Kidney (tissue), 14 donors: ENCODE results near the gene ESRRA. TPM values are rescaled to one million over a fixed set of nuclear protein-coding genes. Genes with fewer than 3 reads are reported as not detected.

Source experiments
- DNase-seq, 5 donors: peaks; one replicate each; pipeline ENCODE4 v3.0.0-alpha.2; 2013 to 2020
- FAIRE-seq: peaks from 2 replicates; lab custom pipeline; 2012; peaks lifted over from hg19 to GRCh38; lab: Jason Lieb, UNC
- H3K27ac ChIP-seq, 2 donors: one replicate each; pipeline ENCODE4 v1.7.0; 2013; ENCODE audit warnings: low read depth in 2 of 2, low read length in 2 of 2, inconsistent platforms in 1 of 2
- H3K27me3 ChIP-seq: one replicate; pipeline ENCODE4 v1.7.1; 2013; ENCODE audit warnings: low read length, inconsistent platforms; ENCODE audit not compliant: control insufficient read depth, insufficient read depth
- H3K36me3 ChIP-seq, 3 donors: one replicate each; pipeline versions ENCODE4 v1.7.0 to v1.7.1; 2013; ENCODE audit warnings: low read length in 3 of 3, control low read depth in 1 of 3, inconsistent platforms in 1 of 3; ENCODE audit not compliant: insufficient read depth in 3 of 3, control insufficient read depth in 2 of 3
- H3K4me1 ChIP-seq, 3 donors: one replicate each; pipeline versions ENCODE4 v1.7.0 to v1.7.1; 2013; ENCODE audit warnings: low read length in 3 of 3, inconsistent platforms in 1 of 3, low read depth in 1 of 3; ENCODE audit not compliant: control insufficient read depth in 2 of 3, insufficient read depth in 2 of 3
- H3K4me3 ChIP-seq, 3 donors: one replicate each; pipeline versions ENCODE4 v1.7.0 to v1.8.1; 2013; ENCODE audit warnings: low read length in 3 of 3, control low read depth in 1 of 3, inconsistent platforms in 1 of 3
- H3K9ac ChIP-seq, 3 donors: one replicate each; pipeline versions ENCODE4 v1.7.0 to v1.7.1; 2013; ENCODE audit warnings: low read length in 3 of 3, control low read depth in 1 of 3, inconsistent platforms in 1 of 3
- H3K9me3 ChIP-seq, 3 donors: one replicate each; pipeline versions ENCODE4 v1.7.0 to v1.7.1; 2013; ENCODE audit warnings: low read length in 3 of 3, control low read depth in 1 of 3, inconsistent platforms in 1 of 3; ENCODE audit not compliant: control insufficient read depth in 2 of 3, insufficient read depth in 1 of 3
- CTCF ChIP-seq: IDR thresholded peaks from 3 replicates; pipeline ENCODE4 v1.5.1; 2012; ENCODE audit warnings: mild to moderate bottlenecking, moderate library complexity, borderline replicate concordance; ENCODE audit not compliant: insufficient read depth; ENCODE audit errors: extremely low read depth
- intact Hi-C: fragments of 100-400 bp; cut with DNase I; formaldehyde crosslinking; loops from one replicate; pipeline ENCODE4 v1.11.1; 2022
- polyA plus RNA-seq: library from polyadenylated mRNA; stranded (reverse); fragments of 350-450 nt; fragmentation: Illumina TruSeq; extraction: RNeasy Lipid Tissue Mini Kit (QIAGEN cat#74804); gene quantifications from one replicate; pipeline ENCODE4 v1.2.3, GENCODE V29; 2014; ENCODE audit warnings: low read depth, low replicate concordance; ENCODE audit not compliant: insufficient read depth
- total RNA-seq: library from RNA; stranded (reverse); fragmentation: NEBNext Ultra II Directional; extraction: Animal tissue kit (Norgen Biotek cat#: 25700); gene quantifications from one replicate; pipeline ENCODE4 v1.2.1, GENCODE V29; 2021
- donor health status: control.
- donor health status: control.
- donor health status: control.
- donor health status: control.
- donor health status: control.
- donor health status: DM: yes; HTN: yes; CAD: no.
- donor health status: Normal renal cell carcinoma (clear cell type).

The ESRRA gene
- total and polyA plus RNA-seq, 2 donors from 2014 or later: 59.7 to 117 TPM

- Histone ChIP-seq H3K4me3 (peak within 1 kb of the TSS; percentile 75 to 83 (median 77)), H3K27me3 (peaks cover 2% of the 10 kb centered on the region), H3K4me1 (peaks cover 0 to 17% (median 4%) of the 10 kb centered on the region in 3 donors), H3K36me3 (no peaks in the 10 kb centered on the region), H3K9me3 (no peaks in the 10 kb centered on the region), H3K27ac (peak within 1 kb of the TSS; percentile 90 to 96), H3K9ac (peak within 1 kb of the TSS; percentile 44 to 87 (median 81))
- intact Hi-C loops: no loop called here
- no peak for FAIRE-seq
- DNase-seq: peak; percentile 85 to 95 (median 91)
- no peak for TF ChIP-seq CTCF
Measured at GRCh38 chr11:64284962-64285884, 20.1 kb upstream of the ESRRA start, which contains the start of gene GPR137. TSS of gene GPR137 (plus strand) at chr11:64285848. CDS start at chr11:64286525, 677 bp downstream.

- intact Hi-C loops: no loop called here
- TF ChIP-seq CTCF: no peak
- Histone ChIP-seq H3K9me3 (no peaks in the 10 kb centered on the region), H3K4me3 (peak overlapping the region in 2 of 3 donors; percentile 62 to 83), H3K4me1 (peaks cover 0 to 17% (median 4%) of the 10 kb centered on the region in 3 donors), H3K27ac (peak overlapping the region; percentile 24 to 96), H3K36me3 (no peaks in the 10 kb centered on the region), H3K27me3 (peaks cover 10% of the 10 kb centered on the region), H3K9ac (peak overlapping the region in 2 of 3 donors; percentile 75 to 78)
- DNase-seq (peak in 1 of 5 donors; percentile 79), FAIRE-seq (no peak)
Measured at GRCh38 chr11:64285885-64286800, 19.2 kb upstream of the ESRRA start.

DNA sequence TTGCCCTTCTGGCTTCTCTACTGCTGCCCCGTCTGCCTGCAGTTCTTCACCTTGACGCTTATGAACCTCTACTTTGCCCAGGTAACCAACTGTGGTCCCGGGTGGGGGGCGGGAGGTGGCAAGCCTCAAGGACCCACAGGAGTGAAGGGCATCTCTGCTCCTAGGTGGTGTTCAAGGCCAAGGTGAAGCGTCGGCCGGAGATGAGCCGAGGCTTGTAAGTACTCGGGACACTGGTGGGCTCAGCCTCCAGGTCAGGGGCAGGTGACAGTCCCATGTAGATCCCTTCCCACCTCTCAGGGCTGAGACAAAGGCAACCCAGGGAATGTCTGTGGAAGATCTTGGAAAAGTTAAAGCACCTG, 18.5 kb upstream of the ESRRA start:
- no peak for DNase-seq
- Histone ChIP-seq H3K9ac (no peak overlapping the region), H3K4me1 (peaks cover 0 to 17% (median 4%) of the 10 kb centered on the region in 3 donors), H3K9me3 (no peaks in the 10 kb centered on the region), H3K36me3 (no peaks in the 10 kb centered on the region), H3K4me3 (no peak overlapping the region), H3K27me3 (peaks cover 10% of the 10 kb centered on the region), H3K27ac (no peak overlapping the region)
- TF ChIP-seq CTCF: no peak
- intact Hi-C loops: no loop called here
- FAIRE-seq: no peak
